Activated CD8-positive, alpha-beta memory T cell treated with anti-CD3 and anti-CD28 coated beads, Interleukin-2, amount 50 U/mL, for 24 hours (primary cell): ENCODE data around the gene CACNA1C.

Source experiments
- DNase-seq: peaks from one replicate; pipeline ENCODE4 v3.0.0-alpha.2; 2020; ENCODE audit errors: extremely low read depth

The CACNA1C gene

GRCh38 chr12:2552000-2552756 lies 499.4 kb downstream of the CACNA1C start:
- DNase-seq = no peak

DNA sequence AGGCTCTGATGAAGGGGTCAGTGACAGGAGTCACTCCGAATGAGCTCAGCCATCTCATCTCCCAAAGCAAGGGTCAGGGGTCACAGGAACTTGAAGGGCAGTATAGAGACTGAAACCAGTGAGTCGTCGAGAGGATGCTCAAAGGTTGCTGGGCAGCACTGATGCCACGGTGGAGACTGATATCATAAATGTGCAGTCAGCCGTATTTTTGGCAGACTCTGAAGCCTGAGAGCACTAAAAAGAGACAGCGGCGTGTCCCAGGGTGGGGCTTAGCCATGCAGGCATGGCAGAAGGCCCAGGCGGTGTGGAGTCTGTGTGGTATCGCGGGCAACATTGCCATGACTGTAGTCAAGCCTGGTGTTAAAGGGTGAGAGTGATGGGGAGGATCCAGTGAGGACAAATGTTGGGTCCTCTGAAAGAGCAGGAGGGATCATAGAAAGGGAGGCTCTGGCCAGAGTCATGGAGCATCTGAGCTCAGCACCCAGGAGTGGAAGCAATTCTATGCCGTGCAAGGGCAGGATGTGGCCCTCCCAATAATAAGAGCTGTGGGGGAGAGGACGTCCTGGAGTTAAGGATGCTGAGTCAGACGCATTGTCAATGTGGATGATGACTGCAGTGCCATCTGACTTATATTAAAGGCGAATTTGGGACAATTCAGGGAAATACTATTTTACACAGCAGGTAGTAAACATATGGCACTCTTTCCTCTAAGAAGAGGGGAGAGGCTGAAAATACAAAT lies 500.8 kb downstream of the CACNA1C start:
- no peak for DNase-seq

GRCh38 chr12:2555487-2556082 lies 502.8 kb downstream of the CACNA1C start:
- DNase-seq = no peak

GRCh38 chr12:2557597-2557996 lies 504.8 kb downstream of the CACNA1C start:
- no peak for DNase-seq

DNA sequence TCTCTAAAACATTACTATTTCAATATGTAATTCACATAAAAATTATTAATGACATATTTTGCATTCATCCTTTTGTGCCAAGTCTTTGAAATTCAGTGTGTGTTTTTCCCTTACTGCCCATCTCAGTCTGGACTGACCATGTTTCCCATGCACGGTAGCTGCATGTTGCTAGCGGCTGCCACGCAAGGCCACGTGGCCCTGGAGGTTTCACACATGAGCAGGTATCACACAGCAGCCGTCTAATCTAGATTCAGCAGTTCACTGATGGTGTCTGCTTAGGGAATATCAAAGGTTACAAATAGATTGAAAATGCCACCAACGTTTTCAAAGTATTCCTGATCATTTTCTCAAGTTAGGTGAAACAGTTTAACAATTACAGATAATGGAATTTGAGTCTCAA lies 507.1 kb downstream of the CACNA1C start:
- no peak for DNase-seq

DNA sequence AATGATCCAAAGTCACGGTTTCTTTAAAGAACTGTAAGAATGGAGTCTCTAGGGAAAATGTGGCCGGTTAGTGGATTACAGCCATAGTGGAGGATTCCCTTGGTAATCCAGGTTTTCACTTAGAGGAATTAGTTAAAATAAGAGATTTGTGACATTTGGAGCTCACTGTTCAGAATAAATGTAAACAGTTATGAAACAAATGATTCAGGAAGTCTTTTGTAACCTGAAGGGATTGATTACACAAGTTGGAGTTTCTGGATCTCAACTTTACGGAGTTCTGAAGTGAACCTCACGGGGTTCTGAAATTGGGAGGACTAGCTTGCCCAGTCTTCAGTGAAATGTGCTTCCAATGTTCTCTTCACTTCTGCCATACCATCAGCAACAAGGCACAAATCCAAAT lies 507.6 kb downstream of the CACNA1C start:
- DNase-seq = no peak

DNA sequence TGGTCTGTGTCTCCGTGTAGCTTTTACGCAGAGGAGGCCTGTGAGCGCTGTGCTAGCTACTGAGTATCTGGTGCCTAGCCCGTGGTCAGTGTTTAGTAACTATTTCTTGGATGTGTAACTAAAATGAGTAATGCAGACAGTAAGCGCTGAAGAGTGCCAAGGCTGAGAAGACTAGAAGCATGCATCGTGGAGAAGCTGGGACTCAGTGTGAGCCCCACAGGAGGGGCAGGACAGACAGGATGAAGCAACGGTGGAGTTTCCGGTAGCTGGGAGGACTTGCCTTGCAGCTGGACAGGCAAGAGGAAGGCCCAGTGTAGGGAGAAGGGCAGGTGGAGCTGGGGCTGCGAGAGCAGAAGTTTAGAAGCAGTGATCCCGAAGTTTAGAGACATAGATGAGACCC lies 508.6 kb downstream of the CACNA1C start:
- no peak for DNase-seq

DNA sequence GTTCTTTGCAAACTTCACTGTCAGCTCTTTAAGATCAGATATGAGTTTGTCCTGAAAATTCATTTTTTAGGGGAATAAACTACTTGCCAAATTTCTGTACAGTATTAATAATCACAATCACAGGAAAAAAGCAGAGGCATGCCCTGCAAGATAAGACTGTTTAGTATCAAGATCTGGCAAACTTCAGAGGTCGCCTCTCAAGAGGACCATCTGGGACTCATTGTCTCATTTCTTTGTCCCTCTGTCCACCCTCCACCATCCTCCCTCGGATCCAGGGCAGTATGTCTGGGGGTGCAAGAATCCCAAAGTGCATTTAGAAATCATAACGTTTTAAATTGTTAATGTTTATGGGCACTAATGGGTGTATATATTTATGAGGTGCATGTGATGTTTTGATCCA lies 509.6 kb downstream of the CACNA1C start:
- DNase-seq = no peak

GRCh38 chr12:2563709-2564108 lies 510.9 kb downstream of the CACNA1C start:
- DNase-seq = no peak

GRCh38 chr12:2566161-2566560 lies 513.4 kb downstream of the CACNA1C start:
- no peak for DNase-seq

DNA sequence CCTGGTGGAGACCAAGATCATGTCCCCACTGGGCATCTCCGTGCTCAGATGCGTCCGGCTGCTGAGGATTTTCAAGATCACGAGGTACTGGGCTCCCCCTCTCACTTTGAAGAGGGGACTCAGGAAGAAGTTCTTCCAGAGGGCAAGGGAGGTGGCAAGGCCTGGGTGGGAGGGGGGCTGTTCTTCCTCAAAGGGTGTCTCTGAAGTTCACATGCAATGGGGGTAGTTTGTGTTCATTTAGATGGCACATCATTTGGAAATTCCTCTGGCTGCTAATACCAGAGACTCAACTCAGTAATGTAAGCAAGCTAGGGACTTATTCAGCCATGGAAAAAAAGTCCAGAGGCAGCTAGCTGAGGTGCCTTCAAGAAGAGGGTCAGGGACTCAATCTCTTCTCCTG lies 514.9 kb downstream of the CACNA1C start:
- DNase-seq = no peak

GRCh38 chr12:2570562-2570961 lies 517.8 kb downstream of the CACNA1C start:
- no peak for DNase-seq

GRCh38 chr12:2574355-2574935 lies 521.7 kb downstream of the CACNA1C start:
- no peak for DNase-seq

DNA sequence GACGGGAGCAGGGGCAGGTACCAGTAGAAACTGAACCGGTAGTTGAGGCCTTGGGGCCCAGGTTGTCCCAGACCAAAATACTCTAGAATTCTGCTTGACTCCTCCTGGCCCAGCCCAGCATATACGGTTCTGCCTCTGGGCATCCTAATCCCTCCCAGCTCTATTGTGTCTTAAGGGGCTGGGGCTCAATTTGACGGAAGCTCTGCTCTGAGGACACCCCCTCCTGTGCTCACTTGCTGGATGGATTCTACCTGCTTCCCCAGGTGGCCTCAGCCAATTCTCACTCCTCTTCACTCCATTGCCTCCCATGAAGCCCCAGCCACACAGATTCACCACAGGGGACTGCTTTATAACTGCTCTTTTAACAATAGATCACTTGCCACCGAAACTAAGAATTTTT lies 522.5 kb downstream of the CACNA1C start:
- DNase-seq = no peak

DNA sequence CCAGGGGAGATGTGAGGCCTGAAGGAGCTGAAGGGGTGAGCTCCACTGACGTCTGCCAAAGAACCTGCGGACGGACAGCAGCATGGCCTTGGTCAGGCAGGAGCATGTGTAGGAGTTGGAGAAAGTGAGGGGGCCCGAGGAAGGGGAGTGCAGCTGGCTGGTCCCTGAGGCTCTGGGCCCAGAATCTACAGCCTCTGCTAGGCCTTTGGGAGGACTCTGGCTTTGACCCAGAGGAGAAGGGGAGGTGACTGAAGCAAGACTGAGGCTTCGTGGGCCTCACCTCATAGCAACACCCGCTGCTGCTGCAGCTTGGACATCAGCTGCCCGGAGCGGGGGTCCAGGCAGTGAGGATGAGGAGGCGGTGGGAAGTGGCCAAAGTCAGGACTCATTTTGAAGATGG lies 525.4 kb downstream of the CACNA1C start:
- no peak for DNase-seq

DNA sequence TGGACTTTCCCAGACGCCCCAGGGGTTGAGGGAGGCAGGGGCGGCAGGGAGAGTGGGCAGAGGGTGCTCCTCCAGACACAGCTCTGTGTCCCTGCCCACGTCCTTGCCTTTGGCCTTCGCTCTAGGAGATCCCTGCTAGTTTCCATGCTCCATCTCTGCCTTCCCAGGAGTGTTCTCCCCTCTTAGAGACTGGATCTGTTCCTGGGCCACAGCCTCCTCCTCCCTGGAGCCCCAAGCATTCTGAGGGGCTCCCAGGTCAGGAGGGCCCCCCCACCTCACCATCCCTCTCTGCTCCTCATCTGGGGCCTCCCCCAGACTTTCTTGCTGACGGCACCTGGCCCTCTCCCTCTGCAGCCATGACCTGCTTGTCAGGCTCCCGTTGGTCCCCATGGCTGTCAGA lies 526.0 kb downstream of the CACNA1C start:
- DNase-seq = no peak

DNA sequence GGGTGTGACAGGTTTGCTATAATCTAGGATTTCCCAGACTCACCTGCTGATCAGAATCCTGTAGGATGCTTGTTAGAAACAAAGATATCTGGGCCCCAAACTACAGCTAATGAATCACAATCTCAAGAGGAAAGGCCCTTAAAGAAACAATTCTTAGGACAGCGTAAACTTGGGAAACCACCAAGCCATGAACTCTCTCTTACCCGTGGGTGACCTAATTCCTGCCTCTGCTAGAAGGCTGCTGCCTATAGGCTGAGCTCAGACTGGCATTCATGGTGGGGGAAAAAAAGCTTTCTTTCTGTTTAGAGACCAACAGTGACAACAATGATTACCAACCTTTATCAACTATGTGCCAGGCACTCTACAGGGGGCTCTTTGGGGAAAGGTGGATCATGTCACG lies 528.0 kb downstream of the CACNA1C start:
- no peak for DNase-seq

DNA sequence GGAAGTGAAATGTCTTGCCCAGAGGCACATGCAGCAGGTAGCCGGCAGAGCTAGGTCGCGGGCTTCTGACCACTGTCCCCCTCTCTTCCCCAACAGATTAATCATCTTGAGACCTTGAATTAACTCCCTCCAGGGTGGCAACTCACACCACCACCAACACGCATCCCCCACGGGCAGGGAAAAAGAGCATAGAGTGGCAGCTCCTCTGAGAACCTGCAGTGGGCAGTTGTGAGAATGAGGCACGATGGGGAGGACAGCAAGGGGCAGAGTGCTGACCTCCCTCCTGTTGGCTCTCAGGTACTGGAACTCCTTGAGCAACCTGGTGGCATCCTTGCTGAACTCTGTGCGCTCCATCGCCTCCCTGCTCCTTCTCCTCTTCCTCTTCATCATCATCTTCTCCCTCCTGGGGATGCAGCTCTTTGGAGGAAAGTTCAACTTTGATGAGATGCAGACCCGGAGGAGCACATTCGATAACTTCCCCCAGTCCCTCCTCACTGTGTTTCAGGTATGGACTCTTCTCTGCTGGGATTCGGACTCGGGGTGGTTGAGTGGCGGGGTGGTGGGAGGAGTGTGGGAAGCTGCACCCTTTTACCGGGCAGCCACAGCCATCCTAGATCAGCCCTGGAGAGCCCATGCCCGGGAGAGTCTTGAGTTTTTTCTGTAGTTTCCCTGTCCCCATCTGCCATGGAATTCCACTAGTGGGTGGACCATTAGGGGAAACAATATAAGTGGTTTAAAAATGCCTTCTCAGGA lies 528.7 kb downstream of the CACNA1C start:
- DNase-seq = no peak

- no peak for DNase-seq
Observed at GRCh38 chr12:2582631-2583030, 529.8 kb downstream of the CACNA1C start.

DNA sequence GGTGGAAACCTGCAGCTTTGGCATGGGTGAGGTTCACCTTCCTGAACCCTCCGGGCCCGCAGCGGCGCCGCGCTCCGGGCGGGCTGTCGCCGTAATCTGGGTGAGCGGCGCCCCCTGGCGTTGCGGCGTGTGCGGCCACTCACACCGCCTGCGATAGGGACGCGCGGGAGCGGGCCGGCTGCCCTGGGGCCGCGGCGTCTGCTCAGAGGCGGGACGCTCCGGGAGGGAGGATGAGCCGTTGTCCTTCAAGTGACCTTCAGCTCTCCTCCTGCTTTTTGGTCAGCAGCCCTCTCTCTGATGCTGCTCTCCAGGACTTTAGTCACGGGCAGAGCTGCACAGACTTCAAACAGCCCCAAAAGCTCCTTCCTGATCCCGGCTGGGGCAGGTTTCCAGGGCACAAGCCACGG lies 530.3 kb downstream of the CACNA1C start:
- DNase-seq = no peak

DNA sequence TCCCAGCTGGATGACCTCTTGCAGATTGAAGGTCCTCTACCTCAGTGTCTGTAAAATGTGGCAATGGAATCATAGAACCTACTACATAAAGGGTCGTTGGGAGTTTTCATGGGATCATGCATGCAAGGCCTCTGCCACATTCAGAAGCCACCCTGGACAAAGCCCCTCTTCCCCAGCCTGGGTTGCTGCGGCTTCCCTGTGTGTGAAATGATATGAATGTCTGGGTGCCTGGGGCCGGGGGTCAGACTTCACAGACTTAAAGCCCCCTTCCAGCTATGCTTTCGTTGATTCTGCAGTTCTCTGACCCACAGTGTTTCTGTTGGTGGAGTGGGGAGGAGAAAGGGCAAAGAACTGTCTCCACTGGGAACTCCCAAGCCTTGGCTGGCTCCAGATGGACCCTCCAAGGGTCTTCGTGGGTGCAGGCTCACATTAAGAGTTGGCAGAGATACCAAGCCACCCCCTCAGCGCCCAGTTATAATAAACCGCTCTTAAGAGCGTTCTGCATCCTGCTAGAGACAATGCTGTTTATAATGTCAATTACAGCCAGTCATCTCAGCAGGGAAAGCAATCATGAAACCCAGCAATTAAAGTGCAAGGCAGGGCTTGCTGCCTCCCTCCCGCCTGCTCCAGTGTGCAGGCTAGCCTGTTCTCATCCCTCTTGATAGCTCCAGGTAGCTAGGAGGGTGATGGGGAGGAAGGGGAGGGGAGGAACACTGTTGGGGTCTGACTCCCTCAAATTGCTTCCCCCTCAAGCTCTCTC lies 531.0 kb downstream of the CACNA1C start:
- no peak for DNase-seq
